HEK293 (cell line): ENCODE results near the gene CPM.

Experiments
- BCL6B ChIP-seq: fragments of 450-650 bp; formaldehyde crosslinking; IDR thresholded peaks from 2 replicates; pipeline ENCODE4 v1.5.1; 2017; ENCODE audit warnings: missing biosample characterization, missing genetic modification characterization
- CTCF ChIP-seq: fragments of 450-650 bp; formaldehyde crosslinking; IDR thresholded peaks from 2 replicates; pipeline ENCODE4 v1.5.1; 2016; ENCODE audit warnings: missing biosample characterization, missing genetic modification characterization
- GLI4 ChIP-seq: fragments of 450-650 bp; formaldehyde crosslinking; IDR thresholded peaks from 2 replicates; pipeline ENCODE4 v1.5.1; 2016; ENCODE audit warnings: missing biosample characterization, missing genetic modification characterization
- HIC1 ChIP-seq: fragments of 450-650 bp; formaldehyde crosslinking; IDR thresholded peaks from 2 replicates; pipeline ENCODE4 v1.5.1; 2016; ENCODE audit warnings: missing biosample characterization, missing genetic modification characterization
- HOXA7 ChIP-seq: sonication (generic); formaldehyde crosslinking; IDR thresholded peaks from 2 replicates; pipeline ENCODE4 v1.8.1; 2022; ENCODE audit warnings: missing genetic modification reagents, borderline replicate concordance
- INSM2 ChIP-seq: fragments of 450-650 bp; formaldehyde crosslinking; IDR thresholded peaks from 2 replicates; pipeline ENCODE4 v1.5.1; 2016; ENCODE audit warnings: missing biosample characterization, missing genetic modification characterization
- KLF1 ChIP-seq: fragments of 450-650 bp; formaldehyde crosslinking; IDR thresholded peaks from 2 replicates; pipeline ENCODE4 v1.5.1; 2016; ENCODE audit warnings: missing biosample characterization, missing genetic modification characterization
- KLF16 ChIP-seq: fragments of 450-650 bp; formaldehyde crosslinking; IDR thresholded peaks from 2 replicates; pipeline ENCODE4 v1.5.1; 2017; ENCODE audit warnings: missing biosample characterization, missing genetic modification characterization
- OVOL3 ChIP-seq: fragments of 450-650 bp; formaldehyde crosslinking; IDR thresholded peaks from 2 replicates; pipeline ENCODE4 v1.5.1; 2016; ENCODE audit warnings: missing biosample characterization, missing genetic modification characterization
- PRDM6 ChIP-seq: fragments of 450-650 bp; formaldehyde crosslinking; IDR thresholded peaks from 2 replicates; pipeline ENCODE4 v1.5.1; 2017; ENCODE audit warnings: missing biosample characterization, missing genetic modification characterization
- TCF7L2 ChIP-seq: IDR thresholded peaks from 2 replicates; pipeline ENCODE4 v1.6.1; 2011; ENCODE audit warnings: low read depth, mild to moderate bottlenecking, inconsistent platforms, low read length, moderate library complexity, borderline replicate concordance
- ZBTB49 ChIP-seq: fragments of 450-650 bp; formaldehyde crosslinking; IDR thresholded peaks from 2 replicates; pipeline ENCODE4 v1.5.1; 2016; ENCODE audit warnings: missing biosample characterization, missing genetic modification characterization, low read depth
- ZBTB8A ChIP-seq: fragments of 450-650 bp; formaldehyde crosslinking; IDR thresholded peaks from 2 replicates; pipeline ENCODE4 v1.5.1; 2016; ENCODE audit warnings: missing biosample characterization, missing genetic modification characterization
- ZNF148 ChIP-seq: fragments of 450-650 bp; formaldehyde crosslinking; IDR thresholded peaks from 2 replicates; pipeline ENCODE4 v1.5.0; 2017; ENCODE audit warnings: missing biosample characterization, missing genetic modification characterization, borderline replicate concordance
- ZNF16 ChIP-seq: fragments of 450-650 bp; formaldehyde crosslinking; IDR thresholded peaks from 2 replicates; pipeline ENCODE4 v1.5.1; 2016; ENCODE audit warnings: low read depth, missing biosample characterization, missing genetic modification characterization
- ZNF174 ChIP-seq: fragments of 450-650 bp; formaldehyde crosslinking; IDR thresholded peaks from 2 replicates; pipeline ENCODE4 v1.5.0; 2017; ENCODE audit warnings: missing biosample characterization, mild to moderate bottlenecking, missing genetic modification characterization
- ZNF223 ChIP-seq: fragments of 450-650 bp; formaldehyde crosslinking; IDR thresholded peaks from 2 replicates; pipeline ENCODE4 v1.5.1; 2016; ENCODE audit warnings: missing biosample characterization, missing genetic modification characterization
- ZNF248 ChIP-seq: fragments of 450-650 bp; formaldehyde crosslinking; IDR thresholded peaks from 2 replicates; pipeline ENCODE4 v1.5.1; 2017; ENCODE audit warnings: missing biosample characterization, missing genetic modification characterization
- ZNF341 ChIP-seq: fragments of 450-650 bp; formaldehyde crosslinking; IDR thresholded peaks from 2 replicates; pipeline ENCODE4; 2016; ENCODE audit warnings: low read depth, missing biosample characterization, missing genetic modification characterization
- ZNF354C ChIP-seq: fragments of 450-650 bp; formaldehyde crosslinking; IDR thresholded peaks from 2 replicates; pipeline ENCODE4 v1.5.1; 2016; ENCODE audit warnings: missing biosample characterization, missing genetic modification characterization, low read depth, borderline replicate concordance
- ZNF555 ChIP-seq: fragments of 450-650 bp; formaldehyde crosslinking; conservative IDR thresholded peaks from 2 replicates; pipeline ENCODE4 v1.5.1; 2017; ENCODE audit warnings: missing biosample characterization, mild to moderate bottlenecking, missing genetic modification characterization, inconsistent platforms
- ZNF701 ChIP-seq: fragments of 450-650 bp; formaldehyde crosslinking; IDR thresholded peaks from 2 replicates; pipeline ENCODE4 v1.5.1; 2016; ENCODE audit warnings: missing biosample characterization, missing genetic modification characterization
- ZNF747 ChIP-seq: fragments of 450-650 bp; formaldehyde crosslinking; IDR thresholded peaks from 2 replicates; pipeline ENCODE4 v1.5.1; 2016; ENCODE audit warnings: missing biosample characterization, missing genetic modification characterization
- ZNF776 ChIP-seq: fragments of 450-650 bp; formaldehyde crosslinking; IDR thresholded peaks from 2 replicates; pipeline ENCODE4 v1.5.0; 2017; ENCODE audit warnings: missing biosample characterization, missing genetic modification characterization, borderline replicate concordance
- ZNF792 ChIP-seq: fragments of 450-650 bp; formaldehyde crosslinking; IDR thresholded peaks from 2 replicates; pipeline ENCODE4 v1.5.1; 2016; ENCODE audit warnings: missing biosample characterization, missing genetic modification characterization
- ZNF843 ChIP-seq: fragments of 450-650 bp; formaldehyde crosslinking; IDR thresholded peaks from 2 replicates; pipeline ENCODE4 v1.5.1; 2016; ENCODE audit warnings: missing biosample characterization, missing genetic modification characterization

The CPM gene

GRCh38 chr12:68808388-68809189 is 124.4 kb downstream of the CPM start (continued):
- TF ChIP-seq PRDM6 (tag by site-specific recombination) (peak; percentile 87), TCF7L2 (no peak), INSM2 (tag by site-specific recombination) (peak; percentile 96), ZNF148 (tag by site-specific recombination) (no peak), KLF16 (tag by site-specific recombination) (no peak), ZBTB8A (peak; percentile 95), CTCF (no peak), HIC1 (peak; percentile 100), ZNF843 (tag by site-specific recombination) (peak; percentile 96), ZNF174 (tag by site-specific recombination) (no peak), ZNF341 (tag by site-specific recombination) (peak; percentile 29), HOXA7 (CRISPR knock-in tag) (no peak), ZNF776 (tag by site-specific recombination) (no peak), ZNF701 (tag by site-specific recombination) (no peak), KLF1 (tag by site-specific recombination) (peak; percentile 74), ZNF223 (tag by site-specific recombination) (no peak), ZNF792 (peak; percentile 62), ZNF354C (tag by site-specific recombination) (no peak), ZNF16 (no peak), OVOL3 (tag by site-specific recombination) (peak; percentile 71; the same call in 1 of the 2 replicates), GLI4 (tag by site-specific recombination) (peak; percentile 71; the same call in 1 of the 2 replicates), ZNF555 (tag by site-specific recombination) (no peak), BCL6B (tag by site-specific recombination) (no peak), ZNF747 (tag by site-specific recombination) (no peak), ZBTB49 (no peak), ZNF248 (tag by site-specific recombination) (no peak)
